Right renal cortex interstitium (tissue), 3 donors: ENCODE results near the gene ACAD8. TPM values are rescaled to one million over a fixed set of nuclear protein-coding genes. Genes with fewer than 3 reads are reported as not detected.
A peak's percentile ranks its signal among the peaks of the same experiment; 100 is the strongest.
"Not testable (repeated sequence)": the region's sequence is repeated elsewhere in the genome, so short reads cannot be mapped to it uniquely, and the experiment has no call there.

Experiments used
- DNase-seq, 3 donors: peaks; one replicate each; pipeline ENCODE4 v3.0.0-alpha.2; 2013; ENCODE audit warnings: low read depth in 3 of 3, low spot score in 2 of 3
- polyA plus RNA-seq, 3 donors: library from polyadenylated mRNA; unstranded; fragments of 120-200 nt; gene quantifications; one replicate each; pipeline ENCODE4 v1.2.1, GENCODE V29; 2013; ENCODE audit not compliant: insufficient read length in 3 of 3

ACAD8 gene
- polyA plus RNA-seq, 3 donors, result 39.5 to 47.0 (median 41.1) TPM

DNA sequence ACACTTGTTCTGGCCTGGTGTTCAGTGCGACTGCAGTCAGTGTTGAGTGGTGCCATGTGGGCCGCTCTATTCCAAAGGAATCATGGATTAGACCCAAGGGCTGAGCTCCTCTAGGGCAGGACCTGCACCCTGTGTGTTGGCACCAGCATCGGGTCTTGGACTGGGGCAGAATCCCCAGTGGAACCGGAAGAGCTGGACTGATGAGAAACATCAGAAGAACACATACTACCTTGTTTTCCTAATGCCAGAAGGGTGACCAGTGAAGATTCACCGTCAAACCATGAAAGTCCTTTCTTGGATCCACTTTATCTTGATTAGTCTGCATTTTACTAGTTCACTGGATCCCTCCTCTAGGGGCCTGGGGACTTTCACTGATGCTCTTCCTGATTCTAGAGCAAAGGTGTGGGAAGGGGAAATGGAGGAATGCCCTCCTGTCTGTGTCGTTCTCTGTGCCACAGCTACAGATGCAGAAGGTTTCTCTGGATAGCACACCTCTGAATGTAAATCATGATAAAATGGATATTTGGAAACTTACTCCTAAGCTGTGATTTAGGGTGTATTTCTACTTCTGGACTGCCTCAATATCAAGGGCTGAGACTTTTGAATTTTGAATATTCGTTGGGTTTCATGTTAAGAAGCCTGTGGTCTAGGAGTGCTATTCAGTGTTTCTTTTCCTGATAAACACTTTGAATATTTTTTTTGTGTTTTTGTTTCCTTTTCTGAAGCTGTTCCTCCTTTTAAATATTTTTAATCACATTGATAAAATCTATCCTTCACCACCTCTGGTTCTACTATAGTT is 11.8 kb downstream of the ACAD8 start:
- no peak for DNase-seq

DNA sequence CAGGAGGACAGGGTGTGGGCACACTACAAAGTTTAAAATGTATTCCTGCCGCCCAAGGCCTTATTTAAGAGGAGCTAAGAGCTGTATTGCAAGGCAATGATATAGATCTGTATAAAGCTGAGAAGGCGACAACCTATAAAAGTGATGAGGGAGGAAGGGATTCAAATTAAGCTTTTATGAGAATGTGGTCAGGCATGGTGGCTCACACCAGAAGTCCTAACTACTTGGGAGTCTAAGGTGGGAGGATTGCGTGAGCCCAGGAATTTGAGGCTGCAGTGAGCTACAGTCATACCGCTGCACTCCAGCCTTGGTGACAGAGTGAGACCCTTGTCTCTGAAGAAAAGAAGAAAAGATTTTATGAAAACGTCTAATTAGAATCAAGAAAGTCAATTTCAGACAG is 13.1 kb downstream of the ACAD8 start:
- DNase-seq, result no peak

DNA sequence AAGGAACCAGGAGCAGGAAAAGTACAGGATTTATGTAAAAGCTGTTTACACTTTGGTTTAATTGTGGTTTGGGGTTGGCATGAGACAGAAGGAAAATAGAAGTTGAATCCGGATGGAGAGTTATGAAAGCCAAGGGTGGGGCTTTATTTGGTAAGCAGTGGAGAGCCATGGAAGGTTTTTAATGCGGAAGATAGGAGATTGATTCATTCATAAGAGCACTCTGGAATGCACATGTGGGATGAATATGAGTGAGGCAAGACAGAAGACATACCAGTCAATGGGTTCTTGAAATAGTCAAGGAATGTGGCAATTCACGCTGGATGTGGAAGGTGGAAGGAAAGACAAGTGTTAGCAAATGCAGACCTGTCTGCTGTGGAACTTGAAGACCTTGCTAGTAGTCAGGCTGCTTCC is 13.5 kb downstream of the ACAD8 start:
- DNase-seq, result no peak

DNA sequence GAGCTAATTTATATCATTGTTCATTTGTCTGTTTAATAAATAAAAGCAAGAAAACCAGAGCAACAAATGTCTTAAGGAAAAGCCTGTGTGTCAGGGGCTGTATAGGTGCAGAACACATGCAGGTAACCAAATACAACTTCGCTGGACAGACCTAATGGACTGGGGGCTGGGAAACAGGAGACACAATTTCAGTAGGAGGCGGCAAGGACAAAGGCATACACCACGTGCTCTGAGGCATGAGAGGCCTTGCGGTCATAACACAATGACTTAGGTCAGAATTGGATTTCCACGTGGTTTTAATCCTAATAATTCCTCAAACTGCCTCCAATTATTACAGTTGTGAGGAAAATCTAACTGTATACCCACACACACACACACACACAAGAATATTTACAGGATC is 14.1 kb downstream of the ACAD8 start:
- DNase-seq, result no peak

DNA sequence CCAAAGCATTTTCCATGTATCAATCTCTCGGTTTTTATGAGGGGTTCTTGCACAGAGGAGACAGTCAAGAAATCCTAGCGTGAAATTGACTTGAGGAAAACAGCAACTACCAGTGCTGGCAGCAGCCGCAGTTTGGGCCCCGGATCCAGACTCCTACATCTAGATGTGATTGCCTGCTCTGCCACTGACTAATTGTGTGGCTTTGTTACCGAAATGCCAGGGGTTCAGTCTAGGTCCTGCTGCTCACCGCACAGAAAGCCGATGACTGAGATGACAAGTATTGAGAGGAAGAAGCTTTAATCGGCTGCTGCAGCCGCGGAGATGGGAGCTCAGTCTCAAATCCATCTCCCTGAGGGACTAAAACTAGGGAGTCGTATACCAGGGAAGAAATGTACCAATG is 14.6 kb downstream of the ACAD8 start:
- no peak for DNase-seq

DNA sequence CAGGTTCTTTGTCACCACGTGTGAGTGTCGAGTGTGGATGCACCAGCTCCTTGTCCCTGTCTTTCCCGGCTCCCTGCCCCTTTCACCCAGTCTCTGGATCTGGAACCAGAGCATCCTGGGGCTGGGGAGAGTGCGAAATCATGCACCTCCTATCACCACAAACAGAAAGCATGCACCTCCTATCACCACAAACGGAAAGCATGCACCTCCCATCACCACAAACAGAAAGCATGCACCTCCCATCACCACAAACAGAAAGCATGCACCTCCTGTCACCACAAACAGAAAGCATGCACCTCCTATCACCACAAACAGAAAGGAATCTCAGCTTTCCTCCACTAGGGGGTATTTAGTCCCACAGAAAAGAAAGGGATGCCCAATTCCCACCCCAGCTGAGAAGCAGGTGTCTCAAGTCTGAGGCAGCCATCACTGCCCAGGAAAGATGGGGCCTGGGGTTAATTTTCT is 16.9 kb downstream of the ACAD8 start:
- DNase-seq, result no peak

DNA sequence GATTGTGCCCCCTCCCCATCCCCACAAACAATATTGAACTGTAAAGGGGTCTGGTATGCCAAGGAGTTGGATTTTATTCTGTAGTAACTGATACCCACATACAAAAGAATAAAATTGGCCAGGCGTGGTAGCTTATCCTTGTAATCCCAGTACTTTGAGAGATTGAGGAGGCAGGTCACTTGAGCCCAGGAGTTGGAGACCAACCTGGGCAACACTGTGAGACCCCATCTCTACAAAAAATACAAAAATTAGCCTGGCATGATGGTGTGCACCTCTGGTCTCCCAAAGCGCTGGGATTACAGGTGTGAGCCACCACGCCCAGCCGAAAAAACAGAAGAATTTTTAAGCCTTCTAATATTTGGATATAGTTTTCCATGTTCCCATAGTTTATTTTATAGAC is 18.6 kb downstream of the ACAD8 start:
- DNase-seq, result no peak

DNA sequence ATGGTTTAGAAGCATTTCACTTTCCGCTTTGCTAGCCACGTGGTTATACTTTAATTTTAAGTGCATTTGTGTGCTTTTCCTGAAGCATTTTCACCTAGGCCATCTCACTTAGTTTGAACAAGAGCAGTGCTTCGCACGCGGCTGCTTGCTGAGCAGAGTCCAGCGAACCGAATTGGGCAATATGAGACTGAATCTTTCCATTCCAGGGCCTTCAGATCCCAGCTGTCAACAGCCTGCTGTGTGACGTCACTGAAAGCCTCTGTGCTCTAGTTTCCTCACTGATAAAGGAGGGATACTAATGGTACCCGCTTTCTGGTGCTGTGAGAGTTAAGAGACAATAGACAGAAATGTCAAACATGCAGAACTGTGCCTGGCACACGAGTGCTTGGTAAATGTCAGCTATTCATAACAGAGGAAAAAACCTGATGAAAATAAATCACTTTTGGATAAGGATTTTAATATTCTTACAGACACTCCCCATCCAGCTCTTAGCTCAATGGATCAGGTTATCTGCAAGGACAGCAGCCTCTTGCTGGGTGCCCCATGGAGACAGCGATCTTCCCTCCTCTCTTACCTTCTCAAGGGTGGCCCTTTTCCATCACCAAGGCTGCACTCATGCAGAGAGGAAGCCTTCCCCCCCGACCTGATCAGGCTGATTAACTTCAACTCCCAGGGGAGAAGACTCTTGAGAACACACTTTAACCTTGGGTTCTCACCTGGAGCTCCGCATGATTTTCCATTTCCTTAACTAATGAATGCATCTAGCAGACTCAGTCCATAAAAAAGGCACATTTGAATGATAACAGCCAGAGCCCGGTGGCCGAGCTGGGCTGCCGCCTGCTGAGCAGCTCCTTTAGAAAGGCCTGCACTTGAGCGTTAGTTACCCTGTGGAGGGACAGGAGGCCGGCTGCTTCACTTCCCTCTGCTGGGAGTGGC is 19.3 kb downstream of the ACAD8 start:
- no peak for DNase-seq

DNA sequence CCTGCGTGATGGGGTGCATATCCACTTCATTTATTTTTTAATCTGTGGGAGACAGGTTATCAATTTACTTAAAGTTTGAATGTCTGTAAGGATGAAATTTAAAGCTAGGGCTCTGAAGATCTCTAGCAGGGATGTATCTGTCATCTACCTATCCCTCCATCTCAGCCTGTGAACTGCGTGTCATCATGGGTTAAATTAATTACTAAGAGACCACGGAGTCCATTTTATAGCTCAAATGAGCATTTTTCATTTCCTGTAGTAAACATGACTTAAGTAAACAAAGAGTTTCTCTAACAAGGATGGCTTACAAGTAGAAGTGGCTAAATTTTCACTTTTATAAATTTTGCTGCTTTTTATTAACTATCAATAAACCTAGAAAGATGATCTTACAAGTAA is 19.9 kb downstream of the ACAD8 start:
- DNase-seq, result no peak

DNA sequence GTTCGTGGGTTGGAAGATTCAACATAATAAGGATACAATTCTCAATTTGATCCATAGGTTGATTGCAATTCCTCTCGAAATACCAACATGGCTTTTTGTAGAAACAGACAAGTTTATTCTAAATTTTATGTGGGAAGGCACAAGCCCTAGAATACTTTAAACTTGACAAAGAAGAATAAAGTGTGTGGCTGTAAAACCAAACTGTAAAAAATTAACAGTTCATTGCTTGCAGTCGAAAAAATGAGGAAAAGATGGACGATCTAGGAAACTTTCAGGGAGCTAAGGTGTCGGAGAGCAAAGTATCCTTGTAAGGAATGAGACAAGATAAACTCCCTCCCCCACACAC is 21.8 kb downstream of the ACAD8 start:
- no peak for DNase-seq

DNA sequence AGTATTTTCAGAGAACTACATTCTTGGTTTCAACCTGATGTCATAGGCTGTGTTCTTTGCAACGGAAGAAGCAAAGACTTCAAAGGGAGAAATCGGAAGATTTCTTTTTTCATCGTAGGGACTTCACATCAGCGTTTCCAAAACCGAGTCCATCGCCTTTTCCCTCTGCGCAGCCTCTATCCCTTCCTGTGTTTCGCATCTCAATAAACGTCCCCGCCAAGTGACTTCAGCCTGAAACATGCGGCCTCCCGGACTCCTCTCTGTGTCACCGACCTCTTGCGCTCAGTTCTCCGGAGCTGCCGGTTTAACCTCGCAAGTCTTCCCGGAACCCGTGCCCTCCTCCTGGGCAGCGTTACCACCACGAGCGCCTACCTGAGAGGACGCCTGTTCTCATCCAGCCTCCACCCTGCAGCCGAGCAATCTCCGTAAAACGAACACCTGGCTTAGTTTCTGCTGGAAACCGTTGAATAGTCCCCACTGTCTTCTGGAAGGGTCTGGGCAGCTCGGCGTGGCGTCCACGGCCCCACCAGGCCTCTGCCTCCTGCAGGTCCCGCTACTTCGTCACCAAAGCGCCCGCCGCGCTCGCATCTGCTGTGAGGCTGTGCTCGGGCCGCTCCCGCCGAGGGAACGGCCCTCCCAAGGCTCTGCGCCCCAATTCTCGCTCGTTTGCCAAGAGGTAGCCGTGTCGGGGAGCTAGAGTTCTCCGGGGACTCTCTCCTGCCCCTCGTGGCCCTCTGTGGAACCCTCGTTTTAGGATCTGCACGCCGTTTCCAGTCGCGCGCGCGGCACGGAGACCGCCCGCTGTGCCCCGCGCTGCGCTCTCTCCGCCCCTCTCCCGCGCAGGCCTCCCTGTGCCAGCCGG is 22.4 kb downstream of the ACAD8 start, which contains the start of gene GLB1L3:
GLB1L3 (plus strand) TSS at position 846 of the 862 bp plus-strand sequence. CDS start 362 bp downstream, outside the sequence.
- DNase-seq, result peak in 1 of 3 donors; percentile 51

DNA sequence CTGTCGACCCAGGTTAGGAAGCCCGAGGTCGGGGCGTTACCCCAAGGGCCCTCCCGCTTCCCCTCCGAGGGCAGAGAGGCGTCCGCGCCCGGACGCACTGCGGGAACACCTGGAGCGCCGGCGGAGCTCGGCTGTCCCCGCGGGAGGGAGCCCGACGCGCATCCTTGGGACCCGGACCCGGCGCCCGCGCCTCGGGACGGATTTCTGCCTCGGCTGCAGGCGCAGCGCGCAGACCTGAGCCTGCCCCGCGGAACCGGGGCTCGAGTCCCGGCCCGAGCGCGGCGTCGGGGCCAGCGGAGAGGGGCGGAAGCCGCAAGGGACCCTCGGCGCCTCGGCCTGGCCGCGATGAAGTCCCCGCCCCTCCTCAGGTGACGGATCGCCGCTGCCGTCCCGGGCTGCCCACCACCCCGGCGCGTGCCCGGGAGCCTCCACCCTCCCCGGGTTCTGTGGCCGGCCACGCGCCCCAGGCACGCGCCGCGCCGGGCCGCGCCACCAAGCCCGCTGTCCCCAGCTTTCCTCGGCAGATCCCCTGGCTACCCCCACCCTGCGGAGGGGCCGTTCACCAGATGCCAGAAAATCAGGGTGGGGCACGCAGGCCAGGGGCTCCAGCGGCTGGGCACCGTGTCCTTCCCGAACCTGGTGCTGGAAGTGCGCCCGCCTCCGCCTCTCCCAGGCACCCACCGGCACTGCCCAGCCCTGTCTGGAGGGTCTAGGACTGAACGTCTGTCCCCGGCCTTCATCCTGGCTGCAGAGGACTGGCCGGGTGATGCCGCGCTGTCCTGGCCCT is 23.2 kb downstream of the ACAD8 start:
- no peak for DNase-seq

DNA sequence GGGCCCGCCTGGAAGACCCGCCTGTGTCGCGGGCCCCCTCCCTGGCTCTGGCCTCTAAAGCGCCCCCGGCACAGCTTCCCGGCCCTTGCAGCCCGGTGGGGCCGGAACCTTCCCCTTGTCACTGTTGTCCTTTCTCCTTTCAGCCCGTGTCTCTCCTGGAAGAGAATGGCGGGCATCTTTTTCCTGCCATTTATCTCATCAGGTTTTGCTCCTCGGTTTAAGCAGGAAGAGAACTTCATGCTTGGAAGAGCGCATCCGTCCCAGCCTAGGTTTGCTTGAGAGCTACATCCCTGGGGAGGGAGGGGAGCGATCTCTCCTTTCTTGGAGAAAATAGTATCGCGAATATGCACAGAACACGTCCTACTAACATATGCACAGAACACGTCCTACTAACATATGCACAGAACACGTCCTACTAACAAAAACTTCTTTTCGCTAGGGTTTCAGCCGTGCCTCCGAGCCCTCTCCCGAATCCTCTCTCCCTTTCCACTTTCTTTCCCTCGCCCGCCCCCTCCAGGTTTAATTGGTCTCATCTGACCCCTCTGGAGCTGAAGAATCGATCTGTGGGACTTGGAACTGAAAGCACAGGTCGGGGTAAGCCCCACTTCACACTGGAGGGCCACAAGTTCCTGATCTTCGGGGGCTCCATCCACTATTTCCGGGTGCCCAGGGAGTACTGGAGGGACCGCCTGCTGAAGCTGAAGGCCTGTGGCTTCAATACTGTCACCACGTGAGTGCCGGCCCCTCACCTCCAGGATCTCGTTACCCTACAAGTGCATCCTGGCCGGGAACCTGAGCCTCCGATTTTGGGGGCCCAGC is 24.0 kb downstream of the ACAD8 start:
- DNase-seq, result no peak

DNA sequence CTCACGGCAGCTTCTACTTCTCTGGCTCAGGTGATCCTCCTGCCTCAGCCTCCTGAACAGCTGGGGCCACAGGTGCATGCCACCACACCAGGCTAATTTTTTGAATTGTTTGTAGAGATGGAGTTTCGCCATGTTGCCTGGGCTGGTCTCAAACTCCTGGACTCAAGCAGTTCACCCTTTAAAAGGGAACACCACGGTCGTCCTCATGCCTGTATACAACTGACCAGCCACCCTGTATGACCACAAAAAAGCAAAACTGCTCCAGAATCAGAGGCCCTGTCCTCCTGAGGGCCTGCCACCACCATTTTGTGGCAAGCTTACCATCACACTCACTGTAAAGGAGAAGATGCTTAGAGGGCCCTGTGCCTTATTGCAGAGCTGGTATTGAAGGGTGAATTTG is 25.0 kb downstream of the ACAD8 start:
- DNase-seq, result no peak

DNA sequence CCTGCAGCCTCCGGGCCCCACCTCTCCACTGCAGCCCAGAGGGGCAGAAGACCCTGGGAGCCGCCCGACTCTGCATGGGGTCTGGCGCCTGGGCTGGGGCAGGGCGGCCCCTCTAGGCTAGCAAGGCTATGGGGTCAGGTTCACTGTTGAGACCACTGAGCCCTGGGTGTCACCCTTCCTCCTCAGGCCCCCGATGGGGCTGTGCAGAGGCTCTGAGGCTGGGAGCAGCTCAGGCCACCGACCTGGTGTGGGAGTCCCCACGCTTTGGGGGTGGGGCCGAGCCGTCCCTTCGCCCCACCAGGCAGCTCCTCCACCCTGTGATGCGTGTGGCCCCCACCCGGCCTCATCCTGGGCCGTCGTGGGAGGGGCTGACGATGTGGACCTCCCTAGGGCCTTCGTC is 28.3 kb downstream of the ACAD8 start:
- not testable (repeated sequence) for DNase-seq

DNA sequence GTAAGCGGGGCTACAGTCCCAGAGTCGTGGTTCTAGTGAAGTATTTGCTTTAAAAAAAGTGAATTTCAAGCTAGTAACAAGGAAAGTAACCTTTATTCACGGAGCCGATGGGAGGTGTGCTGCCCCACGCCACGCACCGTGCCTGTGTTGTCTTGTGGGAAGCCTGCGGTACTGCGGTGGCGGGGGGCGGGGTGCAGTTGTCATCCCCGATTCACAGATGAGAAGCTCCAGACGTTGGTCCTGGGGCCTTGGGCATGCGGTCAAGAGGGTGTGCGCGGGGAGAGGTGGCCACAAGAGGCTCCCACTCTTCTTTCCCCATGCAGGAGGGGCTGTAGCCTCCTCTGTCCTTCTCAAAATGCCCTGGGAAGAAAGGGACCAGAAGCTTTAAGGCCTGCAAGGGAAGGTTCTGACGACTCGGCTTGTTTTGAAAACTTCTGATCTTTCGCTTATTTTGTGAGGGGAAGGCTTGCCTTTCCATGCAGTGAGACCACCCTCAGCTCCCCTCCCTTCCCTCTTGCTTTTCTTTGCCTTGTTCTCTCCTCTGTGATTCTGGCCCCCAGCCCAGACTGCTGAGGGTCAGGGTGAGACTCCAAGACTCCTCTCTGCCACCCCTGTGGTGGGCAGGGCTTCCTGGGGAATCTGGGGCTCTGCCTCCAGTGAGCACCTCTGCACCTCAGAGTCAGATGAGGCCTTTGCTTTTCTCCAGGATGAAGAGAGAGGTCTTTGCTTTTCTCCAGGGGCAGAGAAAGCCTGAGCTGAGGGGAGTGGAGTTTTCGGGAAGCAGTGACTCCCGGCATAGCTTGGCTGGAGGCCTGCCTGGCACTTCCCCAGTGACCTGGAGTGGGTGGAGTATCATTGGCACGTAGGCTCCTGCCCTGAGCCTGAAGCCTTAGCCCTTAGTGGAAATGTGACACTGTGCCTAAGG is 29.0 kb downstream of the ACAD8 start:
- no peak for DNase-seq

DNA sequence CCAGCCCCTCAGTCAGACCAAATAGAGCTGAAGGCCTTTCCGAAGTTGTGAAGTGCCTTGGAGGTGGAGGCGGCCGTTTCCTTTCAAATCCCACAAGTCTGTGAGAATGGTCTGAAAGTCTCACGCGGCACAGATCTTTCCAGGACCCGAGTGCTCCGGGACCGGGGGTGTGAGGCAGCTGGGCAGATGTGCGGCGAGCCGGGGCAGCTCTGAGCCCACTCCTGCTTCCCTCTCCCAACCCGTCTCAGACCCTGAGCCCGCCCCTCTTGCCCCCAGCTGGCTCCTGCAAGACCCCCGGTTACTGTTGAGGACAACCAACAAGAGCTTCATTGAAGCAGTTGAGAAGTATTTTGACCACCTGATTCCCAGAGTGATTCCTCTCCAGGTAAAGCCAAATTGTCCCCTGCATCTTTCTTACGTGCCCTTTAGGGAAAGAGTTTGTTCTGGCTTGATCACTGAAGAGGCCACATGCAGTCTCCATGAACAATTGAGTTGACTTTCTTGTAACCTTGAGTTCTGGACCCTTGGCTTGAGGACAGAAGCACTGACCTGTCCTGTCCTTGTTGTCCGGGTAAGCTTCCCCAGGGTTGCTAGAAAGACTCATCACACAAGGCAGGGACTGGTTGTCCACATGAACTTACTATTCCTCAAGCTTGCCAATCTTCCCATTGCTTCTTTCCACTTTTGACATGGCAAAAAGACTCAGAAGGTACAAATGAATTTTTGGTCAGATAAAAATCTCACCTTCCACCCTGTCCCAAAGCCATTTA is 30.3 kb downstream of the ACAD8 start:
- DNase-seq, result no peak
